CD14-positive monocyte (primary cell): ENCODE measurements around the gene PABPC3. TPM values are rescaled to one million over a fixed set of nuclear protein-coding genes. Genes with fewer than 3 reads are reported as not detected.
A peak's percentile ranks its signal among the peaks of the same experiment; 100 is the strongest.

Experiments used
- DNase-seq, 3 donors: peaks; one replicate each; pipeline ENCODE4 v3.0.0-alpha.2; 2011 to 2022
- H2AFZ ChIP-seq: 2 replicates; pipeline ENCODE4 v1.6.0; 2012; ENCODE audit warnings: mild to moderate bottlenecking, low read depth, low read length, inconsistent platforms; ENCODE audit not compliant: insufficient read depth, poor library complexity, severe bottlenecking
- H3K27ac ChIP-seq, 2 donors: 1 replicate in 1 of 2; 2 replicates in 1 of 2; pipeline ENCODE4 v1.5.1; 2012 to 2013; ENCODE audit warnings: low read length in 2 of 2, control low read depth in 1 of 2, inconsistent platforms in 1 of 2, low read depth in 1 of 2, mild to moderate bottlenecking in 1 of 2
- H3K27me3 ChIP-seq, 2 donors: one replicate each; pipeline versions ENCODE4 v1.6.0 to v1.6.1; 2011 to 2013; ENCODE audit warnings: low read length in 2 of 2; ENCODE audit not compliant: control insufficient read depth in 2 of 2, insufficient read depth in 2 of 2
- H3K36me3 ChIP-seq, 2 donors: replicated peaks in 1 of 2; 1 replicate in 1 of 2; 2 replicates in 1 of 2; pipeline versions ENCODE4 v1.5.1 to v1.6.1; 2012 to 2013; ENCODE audit warnings: low read length in 2 of 2, control low read depth in 1 of 2, inconsistent platforms in 1 of 2, mild to moderate bottlenecking in 1 of 2; ENCODE audit not compliant: insufficient read depth in 2 of 2, control insufficient read depth in 1 of 2
- H3K4me1 ChIP-seq, 2 donors: 1 replicate in 1 of 2; 2 replicates in 1 of 2; pipeline versions ENCODE4 v1.5.1 to v1.6.1; 2012 to 2013; ENCODE audit warnings: low read length in 2 of 2, control low read depth in 1 of 2, inconsistent platforms in 1 of 2, mild to moderate bottlenecking in 1 of 2, moderate library complexity in 1 of 2; ENCODE audit not compliant: insufficient read depth in 2 of 2, control insufficient read depth in 1 of 2
- H3K4me2 ChIP-seq: replicated peaks from 2 replicates; pipeline ENCODE3; 2012; ENCODE audit warnings: low read length, moderate library complexity, mild to moderate bottlenecking; ENCODE audit not compliant: poor library complexity, severe bottlenecking; ENCODE audit errors: extremely low read depth
- H3K4me3 ChIP-seq, 3 experiments: fragments of 200-600 bp in 1 of 3; sonication (generic) in 1 of 3; replicated peaks in 1 of 3; 1 replicate in 2 of 3; 2 replicates in 1 of 3; pipeline ENCODE4 v1.5.1; 2011 to 2013; ENCODE audit warnings: low read length in 3 of 3, mild to moderate bottlenecking in 3 of 3, control low read depth in 2 of 3, low read depth in 2 of 3, inconsistent platforms in 1 of 3, moderate library complexity in 1 of 3
- H3K79me2 ChIP-seq: 2 replicates; pipeline ENCODE4 v1.6.0; 2012; ENCODE audit warnings: mild to moderate bottlenecking, control low read depth, inconsistent platforms, low read length, moderate library complexity; ENCODE audit not compliant: insufficient read depth
- H3K9ac ChIP-seq: 2 replicates; pipeline ENCODE4 v1.6.0; 2017; ENCODE audit warnings: low read length, mild to moderate bottlenecking; ENCODE audit not compliant: insufficient read depth, poor library complexity, severe bottlenecking
- H3K9me3 ChIP-seq, 2 donors: replicated peaks in 1 of 2; 1 replicate in 1 of 2; 2 replicates in 1 of 2; pipeline versions ENCODE4 v1.5.1 to v1.6.1; 2012 to 2013; ENCODE audit warnings: low read length in 2 of 2, control low read depth in 1 of 2; ENCODE audit not compliant: control insufficient read depth in 1 of 2, insufficient read depth in 1 of 2
- H4K20me1 ChIP-seq: 2 replicates; pipeline ENCODE4 v1.6.0; 2012; ENCODE audit warnings: mild to moderate bottlenecking, low read length, control low read depth, moderate library complexity; ENCODE audit not compliant: insufficient read depth
- H3K27ac Mint-ChIP-seq, 7 donors: one replicate each; pipeline ENCODE4 v1.8.0; 2020; ENCODE audit warnings: mild to moderate bottlenecking in 7 of 7, mixed read lengths in 7 of 7, moderate library complexity in 6 of 7, inconsistent platforms in 2 of 7
- H3K27me3 Mint-ChIP-seq, 3 donors: one replicate each; pipeline ENCODE4 v1.8.0; 2021 to 2022; ENCODE audit warnings: low read depth in 3 of 3, mild to moderate bottlenecking in 3 of 3, mixed read lengths in 3 of 3, moderate library complexity in 3 of 3, inconsistent platforms in 1 of 3
- H3K36me3 Mint-ChIP-seq, 2 donors: one replicate each; pipeline ENCODE4 v1.8.0; 2020; ENCODE audit warnings: mixed read lengths in 2 of 2, inconsistent platforms in 1 of 2, mild to moderate bottlenecking in 1 of 2
- H3K4me1 Mint-ChIP-seq: one replicate; pipeline ENCODE4 v1.8.0; 2020; ENCODE audit warnings: mild to moderate bottlenecking, mixed read lengths
- H3K4me3 Mint-ChIP-seq, 2 donors: one replicate each; pipeline ENCODE4 v1.8.0; 2020; ENCODE audit warnings: mild to moderate bottlenecking in 2 of 2, mixed read lengths in 2 of 2, moderate library complexity in 1 of 2
- H3K9me3 Mint-ChIP-seq, 7 donors: one replicate each; pipeline ENCODE4 v1.8.0; 2020 to 2022; ENCODE audit warnings: mixed read lengths in 7 of 7, mild to moderate bottlenecking in 6 of 7, moderate library complexity in 6 of 7, inconsistent platforms in 2 of 7
- WGBS: methylation state at CpG from one replicate; pipeline ENCODE4 v1.1.5; 2013; ENCODE audit warnings: missing lambda C conversion rate; ENCODE audit not compliant: insufficient coverage; 5-methylcytosine and 5-hydroxymethylcytosine counted together
- intact Hi-C, 2 donors: fragments of 100-400 bp; cut with micrococcal nuclease; formaldehyde crosslinking; loops; one replicate each; pipeline versions ENCODE4 v1.15.0 to v1.15.1; 2023
- polyA plus RNA-seq, 3 donors: library from polyadenylated mRNA; depleted of rRNA in 1 of 3; unstranded in 2 of 3; stranded (reverse) in 1 of 3; fragments of 300-500 nt in 2 of 3; fragments of >200 nt in 1 of 3; fragmentation: Illumina TruSeq in 2 of 3; gene quantifications; 1 replicate in 2 of 3; 2 replicates in 1 of 3; pipeline ENCODE4 v1.2.3, GENCODE V29; 2012 to 2021
- TF ChIP-seq, protein P1 (sequence below): fragments of 200-600 bp; IDR thresholded peaks from one replicate; pipeline ENCODE4 v1.8.0; 2022; ENCODE audit warnings: antibody characterized with exemption, mild to moderate bottlenecking

The PABPC3 gene
- polyA plus RNA-seq, 3 donors = 0.04 to 0.17 (median 0.08) TPM

DNA sequence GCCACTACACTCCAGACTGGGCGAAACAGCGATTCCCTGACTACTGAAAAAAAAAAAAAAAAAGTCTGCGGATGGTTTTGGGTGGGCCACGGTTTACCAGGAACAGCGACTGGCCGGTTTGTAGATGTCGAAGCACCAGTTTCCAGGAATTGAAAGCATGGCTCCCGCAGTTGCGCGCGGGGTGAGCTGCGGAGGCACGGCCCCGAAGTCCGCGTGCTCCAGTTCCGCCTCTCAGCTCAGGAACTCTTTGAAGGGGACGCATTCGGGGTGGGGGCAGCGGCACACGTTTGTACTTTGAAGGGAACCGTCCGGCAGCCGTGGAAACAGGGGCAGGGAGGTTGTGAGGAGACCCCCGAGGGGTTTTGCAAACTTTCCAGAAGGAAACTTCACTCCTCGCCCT lies 27.1 kb upstream of the PABPC3 start:
- intact Hi-C loops = no loop called here
- H3K4me1 ChIP-seq = no peaks in the 10 kb centered on the region
- H3K27me3 ChIP-seq = peaks cover 0 to 3% of the 10 kb centered on the region in 2 donors
- Mint-ChIP-seq H3K4me1 (peaks cover 3% of the 10 kb centered on the region), H3K27ac (no peak overlapping the region), H3K4me3 (no peak overlapping the region), H3K27me3 (peaks cover 3 to 21% (median 4%) of the 10 kb centered on the region in 3 donors), H3K36me3 (no peaks in the 10 kb centered on the region), H3K9me3 (peaks cover 0 to 3% (median 0%) of the 10 kb centered on the region in 7 donors)
- no peak overlapping the region for H2AFZ ChIP-seq
- H4K20me1 ChIP-seq = no peaks in the 10 kb centered on the region
- no peaks in the 10 kb centered on the region for H3K9me3 ChIP-seq
- no peak for DNase-seq
- no peaks in the 10 kb centered on the region for H3K36me3 ChIP-seq
- no peak overlapping the region for H3K4me3 ChIP-seq
- H3K4me2 ChIP-seq = no peak overlapping the region
- H3K27ac ChIP-seq = no peak overlapping the region
- H3K79me2 ChIP-seq = no peaks in the 10 kb centered on the region
- TF ChIP-seq, protein P1, sequence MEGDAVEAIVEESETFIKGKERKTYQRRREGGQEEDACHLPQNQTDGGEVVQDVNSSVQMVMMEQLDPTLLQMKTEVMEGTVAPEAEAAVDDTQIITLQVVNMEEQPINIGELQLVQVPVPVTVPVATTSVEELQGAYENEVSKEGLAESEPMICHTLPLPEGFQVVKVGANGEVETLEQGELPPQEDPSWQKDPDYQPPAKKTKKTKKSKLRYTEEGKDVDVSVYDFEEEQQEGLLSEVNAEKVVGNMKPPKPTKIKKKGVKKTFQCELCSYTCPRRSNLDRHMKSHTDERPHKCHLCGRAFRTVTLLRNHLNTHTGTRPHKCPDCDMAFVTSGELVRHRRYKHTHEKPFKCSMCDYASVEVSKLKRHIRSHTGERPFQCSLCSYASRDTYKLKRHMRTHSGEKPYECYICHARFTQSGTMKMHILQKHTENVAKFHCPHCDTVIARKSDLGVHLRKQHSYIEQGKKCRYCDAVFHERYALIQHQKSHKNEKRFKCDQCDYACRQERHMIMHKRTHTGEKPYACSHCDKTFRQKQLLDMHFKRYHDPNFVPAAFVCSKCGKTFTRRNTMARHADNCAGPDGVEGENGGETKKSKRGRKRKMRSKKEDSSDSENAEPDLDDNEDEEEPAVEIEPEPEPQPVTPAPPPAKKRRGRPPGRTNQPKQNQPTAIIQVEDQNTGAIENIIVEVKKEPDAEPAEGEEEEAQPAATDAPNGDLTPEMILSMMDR = no peak
- 91% methylated on average over 24 of the region's 26 CpGs for WGBS
- no peak overlapping the region for H3K9ac ChIP-seq

DNA sequence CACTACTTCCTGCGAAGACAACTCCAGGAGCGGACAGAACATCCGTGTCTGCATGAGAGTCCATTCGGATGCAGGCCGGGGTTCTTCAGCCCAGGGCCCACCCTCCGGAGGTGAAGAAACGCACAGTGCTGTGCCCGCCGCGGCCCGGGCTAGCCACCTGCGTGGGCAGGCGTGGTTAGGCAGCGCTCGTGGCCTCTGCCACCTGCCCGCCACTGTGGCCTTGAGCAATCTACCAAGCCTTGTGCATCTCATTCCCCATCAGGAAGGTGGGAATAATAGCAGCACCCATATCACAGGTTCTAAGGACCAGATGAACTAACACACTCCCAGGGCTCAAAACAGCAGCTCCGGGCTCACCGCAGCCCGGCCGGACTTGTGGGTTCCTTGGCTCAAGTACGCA lies 26.7 kb upstream of the PABPC3 start:
- H3K27ac Mint-ChIP-seq = peak overlapping the region in 1 of 7 donors; percentile 36
- 93% methylated on average over 21 of the region's 21 CpGs for WGBS
- Histone ChIP-seq H2AFZ (no peak overlapping the region), H3K4me3 (no peak overlapping the region), H4K20me1 (no peaks in the 10 kb centered on the region), H3K27me3 (peaks cover 0 to 3% of the 10 kb centered on the region in 2 donors), H3K9me3 (no peaks in the 10 kb centered on the region), H3K79me2 (no peaks in the 10 kb centered on the region), H3K36me3 (no peaks in the 10 kb centered on the region), H3K9ac (no peak overlapping the region), H3K27ac (no peak overlapping the region), H3K4me1 (no peaks in the 10 kb centered on the region), H3K4me2 (no peak overlapping the region)
- intact Hi-C loops = no loop called here
- TF ChIP-seq, protein P1 = no peak
- peaks cover 3 to 22% (median 4%) of the 10 kb centered on the region in 3 donors for H3K27me3 Mint-ChIP-seq
- H3K4me1 Mint-ChIP-seq = peaks cover 3% of the 10 kb centered on the region
- peaks cover 0 to 3% (median 0%) of the 10 kb centered on the region in 7 donors for H3K9me3 Mint-ChIP-seq
- H3K36me3 Mint-ChIP-seq = no peaks in the 10 kb centered on the region
- DNase-seq = no peak
- H3K4me3 Mint-ChIP-seq = no peak overlapping the region
